Measurements from ENCODE around the gene GARIN5A.

Gene GARIN5A

DNA sequence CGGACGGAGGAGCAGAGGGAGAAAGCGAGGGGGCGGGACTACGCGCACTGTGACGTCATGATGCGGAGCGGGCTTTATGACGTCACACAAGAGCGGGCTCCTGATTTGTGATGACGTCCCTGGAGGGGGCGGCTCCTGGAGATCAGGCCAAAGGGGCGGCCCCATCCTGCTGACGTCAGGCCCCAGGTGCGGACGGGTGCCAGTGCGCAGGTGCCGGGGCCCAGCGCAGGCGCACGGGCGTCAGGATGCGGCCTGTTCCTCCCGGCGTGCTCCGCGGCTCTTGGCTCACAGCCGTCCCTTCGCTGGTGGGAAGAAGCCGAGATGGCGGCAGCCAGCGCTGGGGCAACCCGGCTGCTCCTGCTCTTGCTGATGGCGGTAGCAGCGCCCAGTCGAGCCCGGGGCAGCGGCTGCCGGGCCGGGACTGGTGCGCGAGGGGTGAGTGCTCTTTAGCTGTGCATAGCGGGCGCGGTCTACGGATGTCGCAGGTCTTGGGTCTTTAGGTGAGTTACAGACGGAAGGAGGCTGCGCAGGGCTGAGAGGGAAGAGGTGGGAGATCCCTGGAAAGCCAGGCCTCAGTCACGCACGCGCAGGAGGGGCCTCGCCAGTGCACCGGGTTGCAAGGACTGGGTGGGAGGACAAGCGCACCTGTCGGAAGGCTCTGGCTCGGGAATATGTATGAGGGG is at the start of gene GARIN5A, which contains the start of gene EMC10:
Gene GARIN5A, minus strand, starts transcription at position 625 of the 683 bp plus-strand sequence. Its CDS starts 460 bp downstream, at position 165.
Gene EMC10, plus strand, starts transcription at position 284 of the 683 bp plus-strand sequence. Its CDS starts 38 bp downstream, at position 322.
- Histone ChIP-seq H3K27me3 (no peaks in the 10 kb centered on the region), H3K4me1 (peaks cover 0 to 21% (median 14%) of the 10 kb centered on the region in 4 donors), H3K27ac (peak within 1 kb of the TSS; percentile 69 to 76), H3K4me3 (peak within 1 kb of the TSS; percentile 86 to 90), H3K36me3 (peaks cover 13 to 30% (median 27%) of the 10 kb centered on the region in 3 donors), H3K9me3 (no peaks in the 10 kb centered on the region)
- DNase-seq = peak; percentile 68 to 90
- TF ChIP-seq, protein P1, sequence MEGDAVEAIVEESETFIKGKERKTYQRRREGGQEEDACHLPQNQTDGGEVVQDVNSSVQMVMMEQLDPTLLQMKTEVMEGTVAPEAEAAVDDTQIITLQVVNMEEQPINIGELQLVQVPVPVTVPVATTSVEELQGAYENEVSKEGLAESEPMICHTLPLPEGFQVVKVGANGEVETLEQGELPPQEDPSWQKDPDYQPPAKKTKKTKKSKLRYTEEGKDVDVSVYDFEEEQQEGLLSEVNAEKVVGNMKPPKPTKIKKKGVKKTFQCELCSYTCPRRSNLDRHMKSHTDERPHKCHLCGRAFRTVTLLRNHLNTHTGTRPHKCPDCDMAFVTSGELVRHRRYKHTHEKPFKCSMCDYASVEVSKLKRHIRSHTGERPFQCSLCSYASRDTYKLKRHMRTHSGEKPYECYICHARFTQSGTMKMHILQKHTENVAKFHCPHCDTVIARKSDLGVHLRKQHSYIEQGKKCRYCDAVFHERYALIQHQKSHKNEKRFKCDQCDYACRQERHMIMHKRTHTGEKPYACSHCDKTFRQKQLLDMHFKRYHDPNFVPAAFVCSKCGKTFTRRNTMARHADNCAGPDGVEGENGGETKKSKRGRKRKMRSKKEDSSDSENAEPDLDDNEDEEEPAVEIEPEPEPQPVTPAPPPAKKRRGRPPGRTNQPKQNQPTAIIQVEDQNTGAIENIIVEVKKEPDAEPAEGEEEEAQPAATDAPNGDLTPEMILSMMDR (IDR thresholded peaks at IDR 0.05) = no peak
- intact Hi-C loops (cut with DNase I; ENCODE audit: low total_unique reads) = loop anchor here (1.0 kb wide), 1 partner anchor 35 kb away; the partner anchor contains the start of gene JOSD2

DNA sequence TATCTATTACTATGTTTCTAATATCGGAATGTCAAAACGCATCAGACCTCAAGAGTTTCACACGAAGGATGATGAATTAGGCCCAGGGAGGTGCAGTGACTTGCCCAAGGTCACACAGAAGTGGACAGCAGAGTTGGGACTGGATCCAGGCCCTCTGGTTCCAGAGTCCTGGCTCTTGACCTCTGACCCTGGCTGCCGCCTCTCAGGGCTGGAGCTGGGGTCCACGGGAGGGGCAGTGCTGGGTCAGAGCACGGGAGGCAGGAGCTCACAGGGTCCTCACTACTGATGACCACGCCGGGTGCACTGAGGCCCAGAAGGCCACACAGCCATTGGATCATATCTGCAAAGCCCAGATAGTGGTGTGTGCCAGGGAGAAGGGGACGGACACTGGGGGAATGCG is 46.2 kb upstream of the GARIN5A start:
- Histone ChIP-seq H3K27me3 (no peaks in the 10 kb centered on the region), H3K4me3 (no peak overlapping the region), H3K36me3 (peaks cover 6 to 10% (median 8%) of the 10 kb centered on the region in 3 donors), H3K27ac (no peak overlapping the region), H3K9me3 (no peaks in the 10 kb centered on the region), H3K4me1 (no peaks in the 10 kb centered on the region)
- intact Hi-C loops (cut with DNase I; ENCODE audit: low total_unique reads) = no loop called here
- TF ChIP-seq, protein P1 (IDR thresholded peaks at IDR 0.05) = no peak
- DNase-seq = no peak

DNA sequence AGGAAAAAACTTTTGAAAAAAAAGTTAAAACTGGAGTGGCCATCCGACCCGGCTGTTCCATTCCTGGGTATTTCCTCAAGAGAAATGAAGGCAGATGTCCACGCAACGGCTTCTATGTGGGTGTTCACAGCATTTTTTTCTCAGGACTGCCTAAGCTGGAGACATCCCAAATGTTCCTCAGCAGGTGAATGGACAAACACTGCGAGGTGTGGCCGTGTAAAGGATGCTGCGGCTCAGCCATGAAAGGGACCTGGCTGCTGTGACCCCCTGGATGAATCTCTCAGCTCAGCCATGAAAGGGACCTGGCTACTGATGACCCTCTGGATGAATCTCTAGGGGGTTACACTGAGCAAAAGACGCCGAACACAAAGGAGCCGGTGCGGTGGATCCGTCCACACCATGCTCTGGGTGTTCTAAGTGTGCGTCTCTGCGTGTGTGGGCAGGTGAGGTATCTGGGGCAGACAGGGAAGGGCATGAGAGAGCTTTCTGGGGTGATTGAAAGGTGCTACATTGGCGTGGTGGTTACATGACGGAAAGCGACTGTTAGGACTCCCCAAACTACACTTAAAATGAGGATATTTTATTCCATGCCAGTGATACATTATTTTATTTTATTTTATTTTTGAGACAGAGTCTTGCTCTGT is 44.3 kb upstream of the GARIN5A start:
- Histone ChIP-seq H3K27ac (no peak overlapping the region), H3K36me3 (peaks cover 8 to 19% (median 11%) of the 10 kb centered on the region in 3 donors), H3K27me3 (no peaks in the 10 kb centered on the region), H3K9me3 (no peaks in the 10 kb centered on the region), H3K4me1 (no peaks in the 10 kb centered on the region), H3K4me3 (no peak overlapping the region)
- intact Hi-C loops (cut with DNase I; ENCODE audit: low total_unique reads) = no loop called here
- TF ChIP-seq, protein P1 (IDR thresholded peaks at IDR 0.05) = no peak
- DNase-seq = no peak

DNA sequence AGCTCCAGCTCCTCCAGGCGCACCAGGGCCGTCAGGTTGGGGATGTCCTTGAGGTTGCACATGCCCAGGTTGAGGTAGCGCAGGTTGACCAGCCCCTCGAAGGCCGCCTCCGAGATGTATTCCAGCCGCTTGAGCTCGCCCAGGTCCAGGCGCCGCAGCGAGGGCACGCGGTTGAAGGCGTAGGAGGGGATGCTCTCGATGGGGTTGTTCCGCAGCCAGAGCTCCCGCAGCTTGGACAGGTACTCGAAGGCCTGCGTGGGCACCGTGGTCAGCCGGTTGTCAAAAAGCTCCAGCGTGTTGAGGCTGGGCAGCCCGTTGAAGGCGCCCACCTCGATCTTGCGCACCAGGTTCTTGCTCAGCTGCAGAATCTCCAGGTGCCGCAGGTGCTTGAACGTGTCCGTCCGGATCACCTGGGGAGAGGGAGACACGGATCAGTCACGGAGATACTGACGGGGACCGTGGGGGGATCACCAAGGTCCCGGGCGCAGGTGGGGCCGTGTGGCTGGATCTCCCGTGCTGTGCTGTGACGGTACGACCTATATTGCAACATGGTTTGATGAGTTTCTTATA is 42.4 kb upstream of the GARIN5A start:
- H3K27ac ChIP-seq = no peak overlapping the region
- H3K4me3 ChIP-seq = no peak overlapping the region
- H3K27me3 ChIP-seq = no peaks in the 10 kb centered on the region
- TF ChIP-seq, protein P1 (IDR thresholded peaks at IDR 0.05) = no peak
- DNase-seq = no peak
- H3K9me3 ChIP-seq = no peaks in the 10 kb centered on the region
- peaks cover 0 to 4% (median 0%) of the 10 kb centered on the region in 4 donors for H3K4me1 ChIP-seq
- intact Hi-C loops (cut with DNase I; ENCODE audit: low total_unique reads) = no loop called here
- peaks cover 8 to 19% (median 11%) of the 10 kb centered on the region in 3 donors for H3K36me3 ChIP-seq

DNA sequence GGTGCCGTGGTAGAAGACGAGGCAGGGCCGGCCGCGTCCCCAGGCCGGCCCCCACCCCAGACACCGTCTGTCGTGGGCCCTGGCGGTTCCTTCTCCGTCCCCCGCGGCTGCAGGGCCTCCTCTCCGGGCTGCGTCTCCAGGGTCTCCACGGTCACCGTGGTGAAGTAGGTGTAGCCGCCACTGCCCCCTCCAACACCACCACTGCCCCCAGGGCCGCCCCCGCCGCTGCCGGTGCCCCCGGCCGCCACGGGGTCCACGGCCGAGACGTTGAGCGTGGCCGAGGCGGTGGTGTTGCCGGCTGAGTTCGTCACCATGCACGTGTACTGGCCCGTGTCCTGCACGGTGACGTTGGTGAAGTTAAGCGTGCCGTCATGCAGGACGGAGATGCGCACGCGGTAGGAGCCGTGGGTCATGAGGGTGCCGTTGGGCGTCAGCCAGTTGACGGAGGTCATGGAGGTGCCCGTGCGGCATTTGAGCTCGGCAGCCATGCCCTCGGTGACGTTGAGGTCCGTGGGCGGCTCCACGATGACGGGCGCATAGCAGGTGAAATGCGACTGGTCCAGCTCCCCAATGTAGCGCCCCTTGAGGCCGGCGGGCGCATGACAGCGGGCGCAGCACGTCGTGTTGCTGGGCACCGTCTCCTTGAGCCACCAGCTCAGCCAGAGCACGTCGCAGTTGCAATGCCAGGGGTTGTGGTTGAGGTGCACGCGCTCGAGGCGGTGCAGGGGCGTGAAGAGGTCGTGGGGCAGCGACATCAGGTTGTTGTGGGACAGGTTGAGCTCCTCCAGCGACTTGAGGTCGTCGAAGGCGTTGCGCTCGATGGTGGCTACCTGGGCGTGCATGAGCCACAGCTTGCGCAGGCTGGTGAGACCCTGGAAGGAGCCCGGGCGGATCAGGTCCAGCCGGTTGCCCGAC is 41.7 kb upstream of the GARIN5A start:
- TF ChIP-seq, protein P1 (IDR thresholded peaks at IDR 0.05) = no peak
- no peak for DNase-seq
- H3K36me3 ChIP-seq = peaks cover 8 to 19% (median 11%) of the 10 kb centered on the region in 3 donors
- intact Hi-C loops (cut with DNase I; ENCODE audit: low total_unique reads) = no loop called here
- H3K9me3 ChIP-seq = no peaks in the 10 kb centered on the region
- H3K27ac ChIP-seq = no peak overlapping the region
- H3K4me1 ChIP-seq = peaks cover 0 to 4% (median 0%) of the 10 kb centered on the region in 4 donors
- H3K4me3 ChIP-seq = no peak overlapping the region
- H3K27me3 ChIP-seq = no peaks in the 10 kb centered on the region
